HCEC 1CT (cell line): ENCODE data around the gene SLC15A1.

ENCODE experiments used
- DNase-seq: peaks from one replicate; pipeline ENCODE4 v3.0.0-alpha.2; 2017

Gene SLC15A1

DNA sequence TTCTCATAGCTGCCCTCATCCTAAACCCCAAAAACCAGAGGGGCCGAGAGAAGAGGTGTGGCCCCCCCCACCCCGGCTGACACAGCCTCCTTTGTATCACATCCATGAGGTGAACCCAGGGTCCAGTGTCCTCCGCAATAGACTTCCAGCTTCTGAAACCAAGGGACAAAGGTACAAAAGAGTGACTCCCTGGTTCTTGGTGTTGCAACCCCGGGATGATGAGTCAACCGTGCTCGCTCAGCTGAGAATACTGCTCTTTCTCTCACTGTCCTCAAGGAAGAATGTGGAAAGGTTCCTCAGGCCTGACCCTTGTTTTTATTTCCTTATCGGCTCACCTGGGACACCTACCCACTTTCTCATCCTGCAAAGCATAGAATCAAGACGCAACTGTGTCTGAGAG is 5.5 kb downstream of the SLC15A1 start:
- peak; percentile 6 for DNase-seq

DNA sequence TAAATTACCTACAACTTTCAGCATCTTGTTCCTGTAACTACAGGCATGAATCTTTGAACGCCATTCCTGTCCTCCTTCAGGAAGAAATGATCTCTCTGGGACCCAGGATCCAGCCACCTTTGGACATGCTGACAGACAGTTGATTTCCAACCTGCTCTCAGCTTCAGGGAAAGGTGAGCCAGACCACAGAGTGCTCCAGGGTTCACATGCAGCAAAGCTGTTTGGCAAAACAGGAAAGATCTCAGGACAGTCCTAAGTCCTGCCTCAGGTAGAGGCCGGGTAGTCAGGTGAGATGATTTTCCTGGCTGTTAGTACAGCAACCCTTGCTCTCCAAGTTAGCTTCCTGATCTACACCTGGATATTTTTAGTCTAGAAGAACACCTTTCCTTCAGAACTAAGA is 9.1 kb downstream of the SLC15A1 start:
- DNase-seq: no peak

DNA sequence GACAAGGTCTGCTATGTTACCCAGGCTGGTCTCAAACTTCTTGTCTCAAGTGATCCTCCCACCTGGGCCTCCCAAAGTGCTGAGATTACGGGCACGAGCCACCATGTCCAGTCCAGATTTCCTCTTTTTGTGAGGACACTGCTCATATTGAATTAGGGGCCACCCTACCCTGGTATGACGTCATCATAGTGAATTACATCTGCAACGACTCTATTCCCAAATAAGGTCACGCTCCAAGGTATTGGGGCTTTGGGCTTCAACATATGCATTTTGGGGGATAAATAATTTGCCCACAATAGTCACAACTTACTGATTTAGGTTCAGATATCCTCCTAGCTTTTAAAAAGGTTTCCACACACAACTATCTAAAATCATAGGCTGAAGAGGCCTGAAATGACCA is 9.5 kb downstream of the SLC15A1 start:
- DNase-seq: no peak

DNA sequence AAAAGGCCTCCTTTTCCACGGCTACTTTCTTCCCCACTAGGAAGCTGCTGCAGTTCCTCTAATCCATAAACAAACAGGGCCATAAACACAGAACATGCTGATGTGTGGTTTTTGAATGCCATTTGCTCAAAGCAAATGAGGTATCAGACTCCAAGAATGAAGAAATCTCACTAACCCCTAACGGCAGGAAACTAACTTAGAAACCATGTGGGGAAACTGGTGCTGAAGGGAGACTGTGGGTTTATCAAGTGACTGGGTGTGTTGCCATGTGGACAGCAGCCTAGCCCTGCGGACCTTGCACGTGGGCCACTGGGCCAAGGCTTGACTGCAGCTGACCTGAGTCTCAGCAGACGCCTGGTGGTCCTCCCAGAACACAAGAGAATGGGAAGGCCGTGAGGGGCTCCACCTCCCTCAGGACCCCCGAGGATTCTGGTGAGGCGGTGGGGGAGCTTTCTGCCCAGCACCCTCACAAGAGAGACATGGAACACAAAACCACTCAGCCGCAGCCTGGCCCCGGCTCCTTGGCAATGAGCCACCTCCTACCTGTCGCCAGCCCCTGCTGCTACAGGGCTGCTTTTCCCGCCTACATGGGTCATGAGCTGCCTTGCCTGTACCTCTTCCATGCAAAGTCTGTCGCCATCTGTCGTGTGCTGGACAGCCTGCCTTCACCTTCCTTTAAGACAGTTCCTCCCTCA is 10.6 kb downstream of the SLC15A1 start:
- DNase-seq: no peak

DNA sequence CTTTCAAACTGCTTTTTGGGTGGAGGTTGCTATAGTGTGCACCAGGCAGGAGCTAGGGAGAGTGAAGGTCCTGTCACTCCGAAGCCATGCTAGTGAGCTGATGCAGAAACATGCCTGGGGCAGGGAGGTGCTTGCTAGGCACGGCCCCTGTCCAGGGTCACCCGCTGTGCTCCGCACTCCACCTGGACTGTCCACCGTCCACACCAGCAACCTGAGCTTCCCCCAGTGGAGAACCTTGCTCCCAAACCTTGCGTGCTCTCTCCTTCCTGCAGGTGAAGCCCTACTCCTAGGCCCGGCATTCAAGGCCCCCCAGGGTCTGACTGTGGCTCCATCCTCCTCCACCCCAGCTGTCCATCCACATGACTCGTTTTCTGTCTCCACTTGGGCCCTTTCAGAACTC is 12.3 kb downstream of the SLC15A1 start:
- no peak for DNase-seq

DNA sequence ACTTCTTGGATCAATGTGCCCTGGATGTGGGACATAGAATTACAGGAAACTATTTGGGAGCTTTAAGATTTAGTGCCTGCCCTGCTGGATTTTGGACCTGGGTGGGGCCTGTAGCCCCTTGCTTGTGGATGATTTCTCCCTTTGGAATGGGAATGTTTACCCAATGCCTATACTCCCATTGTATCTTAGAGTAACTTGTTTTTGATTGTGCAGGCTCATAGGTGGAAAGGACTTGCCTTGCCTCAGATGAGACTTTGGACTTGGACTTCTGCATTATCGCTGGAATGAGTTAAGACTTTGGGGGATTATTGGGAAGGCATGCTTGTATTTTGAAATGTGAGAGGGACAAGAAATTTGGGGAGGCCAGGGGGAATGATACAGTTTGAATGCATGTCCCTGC is 13.5 kb downstream of the SLC15A1 start:
- no peak for DNase-seq

DNA sequence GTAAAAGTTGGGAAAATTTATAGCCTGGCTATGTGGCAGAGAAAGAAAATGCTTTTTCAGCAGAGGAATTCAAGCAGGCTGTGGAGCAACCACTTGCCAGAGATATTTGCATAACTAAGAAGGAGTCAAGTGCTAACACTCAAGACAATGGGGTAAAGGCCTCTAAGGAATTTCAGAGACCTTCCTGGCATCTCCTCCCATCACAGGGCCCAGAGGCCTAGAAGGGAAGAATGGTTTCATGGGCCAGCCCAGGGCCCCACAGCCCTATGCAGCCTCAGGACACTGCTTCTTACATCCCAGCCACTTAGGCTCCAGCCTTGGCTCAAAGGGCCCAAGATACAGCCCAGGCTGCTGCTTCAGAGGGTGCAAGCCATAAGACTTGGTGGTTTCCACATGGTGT is 14.3 kb downstream of the SLC15A1 start:
- DNase-seq: no peak

DNA sequence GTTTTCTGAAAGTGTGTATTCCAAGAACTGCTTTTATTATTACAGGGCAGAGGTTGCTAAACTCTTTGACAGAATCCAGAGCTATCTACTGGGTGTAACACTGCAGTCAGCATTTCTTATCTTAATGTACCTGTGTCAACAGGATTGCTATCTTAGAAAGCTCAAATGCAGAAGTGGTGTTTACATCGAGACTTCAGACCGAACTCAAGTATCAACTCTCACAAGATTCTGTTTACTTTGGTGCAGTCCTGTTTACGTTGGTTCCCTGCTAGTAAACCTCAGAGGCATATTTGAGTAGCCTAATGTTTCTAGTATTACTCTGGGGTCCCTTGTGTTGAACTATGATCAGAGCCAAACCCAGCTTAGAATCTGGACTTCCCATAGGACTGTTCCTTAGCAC is 20.5 kb downstream of the SLC15A1 start:
- DNase-seq: no peak

DNA sequence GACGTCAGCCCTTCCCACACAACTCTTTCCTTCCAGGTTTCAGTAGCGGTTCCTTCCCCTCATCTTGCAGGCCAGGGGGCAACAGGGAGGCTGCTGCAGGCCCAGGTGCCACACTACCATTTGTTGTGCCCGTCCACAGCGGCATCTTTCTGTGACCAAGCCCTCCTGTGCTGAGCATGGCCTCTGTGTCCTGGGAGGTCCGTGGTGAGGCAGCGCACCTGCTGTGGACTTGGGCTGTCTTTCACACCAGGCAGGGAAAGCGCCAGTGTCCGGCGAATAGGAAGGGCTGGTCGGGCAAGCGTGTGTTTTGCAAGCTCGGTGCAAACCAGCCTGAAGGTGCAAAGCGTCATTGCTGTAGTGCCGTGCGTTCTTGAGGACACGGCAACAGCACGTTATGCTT is 21.4 kb downstream of the SLC15A1 start:
- no peak for DNase-seq

DNA sequence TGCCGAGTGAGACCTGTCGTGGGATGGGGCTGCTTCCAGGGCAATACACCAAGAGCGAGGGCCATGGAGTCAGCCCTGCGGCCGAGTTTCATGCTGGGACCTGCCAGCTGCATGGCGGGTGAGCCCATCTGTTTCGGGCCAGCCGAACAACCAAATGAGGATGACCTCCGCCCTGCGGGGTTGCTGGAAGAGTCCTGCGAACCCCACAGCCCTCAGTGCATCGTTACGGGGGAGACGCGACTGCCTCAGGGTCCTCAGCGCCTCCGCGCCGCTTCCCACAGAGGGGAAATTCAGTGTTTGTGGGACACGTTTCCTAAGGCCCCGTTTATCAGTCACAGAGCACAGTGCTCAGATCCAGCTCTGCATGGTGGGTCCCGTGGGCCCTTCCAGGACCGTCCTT is 22.0 kb downstream of the SLC15A1 start:
- no peak for DNase-seq

DNA sequence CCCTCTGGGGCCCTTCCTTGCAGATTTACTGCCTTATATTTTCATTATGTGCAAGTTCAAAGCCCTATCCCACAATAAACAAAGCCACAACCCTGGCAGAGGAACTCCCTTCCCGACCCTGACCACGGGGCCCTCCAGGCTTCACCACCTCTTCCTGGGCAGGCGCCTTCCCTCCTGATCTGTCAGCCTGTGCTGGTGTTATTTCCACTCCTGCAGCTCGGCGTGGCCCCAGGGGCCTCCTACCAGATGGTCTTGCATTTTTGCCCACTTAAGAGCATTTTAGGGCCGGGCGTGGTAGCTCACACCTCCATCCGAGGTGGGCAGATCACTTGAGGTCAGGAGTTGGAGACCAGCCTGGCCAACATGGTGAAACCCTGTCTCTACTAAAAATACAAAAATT is 22.8 kb downstream of the SLC15A1 start:
- DNase-seq: no peak

DNA sequence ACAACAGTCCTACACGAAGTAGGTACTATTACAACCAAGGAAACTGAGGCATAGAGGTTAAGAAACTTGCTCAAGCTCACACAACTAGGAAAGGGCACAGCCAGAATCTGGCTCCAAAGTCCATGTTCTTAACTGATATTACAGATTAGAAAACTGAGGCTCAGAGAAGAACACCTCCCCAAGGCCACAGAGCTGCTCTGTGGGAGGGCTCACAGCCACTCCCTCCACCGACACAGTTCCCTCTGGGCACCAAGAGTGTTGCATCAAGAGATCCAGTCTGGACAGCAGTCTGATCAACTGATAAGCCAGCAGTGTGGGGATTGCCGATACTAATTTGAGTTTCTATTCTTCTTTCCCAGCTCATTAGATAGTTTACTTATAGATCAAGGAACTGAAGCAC is 29.5 kb downstream of the SLC15A1 start:
- no peak for DNase-seq

DNA sequence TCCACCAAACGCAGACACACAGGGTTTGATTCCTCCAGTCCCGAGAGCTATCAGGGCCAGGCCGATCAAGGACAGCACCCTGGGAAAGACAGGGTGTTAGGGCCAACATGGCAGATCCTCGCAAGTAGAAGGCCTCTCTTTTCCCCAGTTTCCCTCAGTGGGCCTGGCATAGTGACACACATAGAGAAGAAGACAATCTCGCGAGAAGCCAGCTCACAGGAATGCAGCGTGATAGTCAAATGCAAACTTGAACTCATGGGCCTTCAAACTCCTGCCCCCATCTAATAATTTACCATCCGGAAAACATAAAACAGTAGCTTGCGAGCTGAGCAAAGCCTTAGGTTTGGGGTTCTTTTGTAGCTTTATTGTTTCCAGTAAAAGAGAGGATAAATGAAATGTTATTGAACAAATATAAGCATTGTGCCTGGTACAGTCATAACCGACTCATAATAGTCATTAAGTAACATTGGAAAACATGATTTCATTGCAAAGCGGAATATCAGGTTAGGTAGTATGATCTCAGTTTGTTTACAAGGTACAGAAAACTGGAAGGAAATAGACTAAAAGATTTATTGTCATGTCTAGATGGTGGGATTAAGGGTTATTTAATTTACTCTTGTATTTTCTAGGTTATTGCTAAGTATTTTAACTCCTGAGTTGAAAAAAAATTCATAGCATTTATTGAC is 30.5 kb downstream of the SLC15A1 start:
- no peak for DNase-seq

DNA sequence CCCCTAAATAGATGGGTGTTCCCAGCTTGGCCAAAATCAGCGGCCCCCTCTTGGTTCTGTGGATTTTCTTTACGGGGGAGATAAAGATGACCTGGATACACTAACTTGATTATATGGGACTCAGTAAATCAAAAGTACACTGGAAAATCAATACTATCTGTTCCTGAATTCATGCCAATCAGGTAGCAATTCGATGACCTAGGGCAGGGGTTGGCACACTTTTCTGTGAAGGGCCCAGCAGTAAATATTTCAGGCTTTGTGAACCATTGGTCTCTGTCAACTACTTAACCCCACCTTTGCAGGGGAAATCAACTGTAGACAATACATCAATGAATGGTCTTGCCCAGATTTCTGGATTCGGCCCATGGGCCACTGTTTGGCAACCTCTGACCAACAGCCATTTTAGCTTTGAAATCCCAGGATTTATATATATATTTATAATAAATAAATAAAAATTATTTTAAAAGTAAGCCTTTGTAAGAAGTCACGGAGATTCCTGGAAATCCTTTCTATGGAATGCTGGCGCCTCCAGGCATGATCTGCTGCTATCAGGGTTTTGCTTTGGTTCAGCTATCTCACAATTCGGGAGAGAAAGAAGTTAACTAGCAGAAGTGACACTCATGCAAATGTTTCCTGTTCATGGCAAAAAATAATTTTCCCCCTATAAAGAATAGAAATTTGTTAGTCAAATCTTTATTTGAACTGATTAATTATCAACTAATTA is 32.8 kb downstream of the SLC15A1 start:
- no peak for DNase-seq

DNA sequence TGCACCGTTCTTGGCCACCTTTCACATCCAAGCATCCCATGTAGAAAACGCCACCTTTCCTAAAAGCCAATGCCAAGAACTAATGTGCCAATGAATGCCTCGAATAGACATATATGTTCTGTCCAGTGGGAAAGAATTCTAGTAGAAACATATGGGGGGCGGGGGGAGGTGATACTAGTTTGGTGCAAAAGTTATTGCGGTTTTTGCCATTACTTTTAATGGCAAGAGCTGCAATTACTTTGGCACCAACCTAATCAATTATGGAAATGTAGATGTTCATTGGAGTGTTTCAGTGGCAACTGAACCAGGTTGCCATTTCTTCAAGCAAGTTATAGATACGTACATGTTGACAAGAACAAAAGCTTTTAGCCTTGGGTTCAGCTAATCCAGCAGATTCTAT is 34.6 kb downstream of the SLC15A1 start:
- DNase-seq: no peak

DNA sequence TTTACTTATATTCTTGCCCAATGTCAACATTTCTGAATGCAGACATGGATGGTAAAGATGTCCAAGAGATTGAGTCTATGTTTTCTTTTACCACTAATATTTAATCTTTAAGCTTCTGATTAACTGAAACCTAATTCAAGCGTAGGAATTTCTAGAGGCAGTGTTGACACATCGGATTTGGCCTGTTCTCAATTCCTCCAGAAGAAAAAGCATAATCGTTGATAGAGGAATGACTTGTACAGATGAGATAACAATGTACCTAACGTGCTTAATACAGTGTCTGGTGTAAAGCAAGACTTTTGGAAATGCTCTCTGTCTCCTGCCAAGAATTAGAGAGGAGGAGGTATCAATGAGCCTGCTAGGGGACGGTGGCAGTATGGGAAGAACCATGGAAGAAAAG is 35.2 kb downstream of the SLC15A1 start:
- no peak for DNase-seq

DNA sequence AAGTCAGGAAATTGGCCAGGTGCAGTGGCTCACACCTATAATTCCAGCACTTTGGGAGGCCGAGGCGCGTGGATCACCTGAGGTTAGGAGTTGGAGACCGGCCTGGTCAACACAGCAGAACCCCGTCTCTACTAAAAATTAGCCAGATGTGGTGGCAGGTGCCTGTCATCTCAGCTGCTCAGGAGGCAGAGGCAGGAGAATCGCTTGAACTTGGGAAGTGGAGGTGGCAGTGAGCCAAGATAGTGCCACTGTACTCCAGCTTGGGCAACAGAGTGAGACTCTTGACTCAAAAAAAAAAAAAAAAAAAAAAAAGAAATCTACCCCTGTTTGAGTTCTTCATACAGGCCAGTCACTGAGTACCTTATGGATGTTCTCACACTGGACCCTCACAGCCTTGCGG is 42.0 kb downstream of the SLC15A1 start:
- no peak for DNase-seq

DNA sequence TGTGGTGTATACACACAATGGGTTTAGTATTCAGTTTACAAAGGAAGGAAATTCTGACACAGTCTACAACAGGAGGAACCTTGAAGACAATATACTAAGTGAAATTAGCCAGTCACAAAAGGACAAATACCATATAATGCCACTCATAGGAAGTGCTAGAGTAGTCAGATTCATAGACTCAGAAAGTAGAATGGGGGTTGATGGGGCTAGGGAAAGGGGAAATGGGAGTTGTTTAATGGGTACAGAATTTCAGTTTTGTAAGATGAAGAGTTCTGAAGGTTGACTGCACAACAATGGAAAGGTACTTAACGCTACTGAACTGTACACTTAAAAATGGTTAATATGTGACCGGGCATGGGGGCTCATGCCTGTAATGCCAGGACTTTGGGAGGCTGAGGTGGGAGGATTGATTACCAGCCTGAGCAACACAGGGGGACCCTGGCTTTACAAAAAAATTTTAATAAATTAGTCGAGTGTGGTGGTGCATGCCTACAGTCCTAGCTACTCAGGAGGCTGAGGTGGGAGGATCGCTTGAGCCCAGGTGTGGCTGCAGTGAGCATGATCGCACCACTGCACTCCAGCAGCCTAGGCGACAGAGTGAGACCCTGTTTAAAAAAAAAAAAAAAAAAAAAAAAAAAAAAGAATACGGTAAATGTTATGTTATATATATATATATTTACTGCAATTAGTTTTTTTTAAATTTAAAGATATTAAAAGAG is 45.0 kb downstream of the SLC15A1 start:
- no peak for DNase-seq

DNA sequence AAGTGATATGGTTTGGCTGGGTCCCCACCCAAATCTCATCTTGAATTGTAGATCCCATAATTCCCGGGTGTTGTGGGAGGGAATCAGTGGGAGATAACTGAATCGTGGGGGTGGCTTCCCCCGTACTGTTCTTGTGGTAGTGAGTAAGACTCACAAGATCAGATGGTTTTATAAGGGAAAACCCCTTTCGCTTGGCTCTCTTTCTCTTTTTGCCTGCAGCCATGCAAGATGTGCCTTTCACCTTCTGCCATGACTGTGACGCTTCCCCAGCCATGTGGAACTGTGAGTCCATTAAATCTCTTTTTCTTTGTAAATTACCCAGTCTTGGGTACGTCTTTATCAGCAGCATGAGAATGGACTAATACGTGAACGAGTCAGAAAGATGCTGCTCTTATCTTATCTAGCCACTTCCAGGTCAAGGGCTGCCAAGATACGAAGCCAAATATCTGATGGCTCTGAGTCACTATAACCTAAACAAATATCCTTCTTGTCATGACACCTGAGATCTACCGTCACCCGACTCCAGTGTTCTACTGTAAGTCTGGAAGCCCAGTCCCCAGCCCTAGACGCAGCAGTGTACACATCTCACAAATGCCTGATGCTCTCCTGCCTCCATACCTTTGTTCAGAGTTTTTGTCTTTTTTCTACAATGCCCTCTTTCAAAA is 45.9 kb downstream of the SLC15A1 start:
- no peak for DNase-seq

DNA sequence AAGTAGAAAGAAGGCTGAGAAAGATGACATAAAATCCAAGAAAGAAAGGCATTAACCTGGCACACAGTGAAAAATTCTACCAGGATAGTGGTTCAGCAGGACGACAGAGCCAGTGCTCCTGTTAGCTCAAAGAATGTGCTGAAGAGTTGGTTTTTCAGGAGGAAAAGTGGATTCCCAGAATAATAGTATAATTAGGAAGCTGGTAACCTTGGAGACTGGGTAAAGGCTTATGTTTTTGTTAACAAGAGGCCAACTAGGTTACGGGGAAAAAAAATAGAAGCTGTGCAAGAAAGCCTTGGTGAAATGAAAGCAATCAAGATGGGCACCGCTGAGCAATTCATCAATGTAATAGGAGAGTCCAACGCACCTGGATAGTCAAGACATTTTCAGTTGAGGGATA is 54.7 kb downstream of the SLC15A1 start:
- no peak for DNase-seq

DNA sequence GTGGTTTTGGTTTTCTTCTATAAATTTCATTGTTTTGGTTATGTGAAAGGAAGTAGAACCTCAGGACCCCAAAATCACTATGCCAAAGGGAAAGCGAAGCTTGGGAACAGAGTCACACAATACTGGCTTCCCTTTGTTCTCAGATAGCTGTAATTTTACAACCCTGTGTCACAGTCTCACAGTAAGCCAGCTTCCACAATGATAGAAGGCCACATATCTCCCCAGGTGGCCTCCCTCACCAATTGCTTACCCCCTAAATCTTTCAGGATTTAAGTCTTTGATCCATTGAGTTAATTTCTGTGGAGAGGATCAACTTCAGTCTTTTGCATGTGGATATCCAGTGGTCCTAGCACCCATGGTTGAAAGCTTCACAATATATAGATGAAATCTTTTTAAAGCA is 58.7 kb downstream of the SLC15A1 start:
- DNase-seq: no peak

DNA sequence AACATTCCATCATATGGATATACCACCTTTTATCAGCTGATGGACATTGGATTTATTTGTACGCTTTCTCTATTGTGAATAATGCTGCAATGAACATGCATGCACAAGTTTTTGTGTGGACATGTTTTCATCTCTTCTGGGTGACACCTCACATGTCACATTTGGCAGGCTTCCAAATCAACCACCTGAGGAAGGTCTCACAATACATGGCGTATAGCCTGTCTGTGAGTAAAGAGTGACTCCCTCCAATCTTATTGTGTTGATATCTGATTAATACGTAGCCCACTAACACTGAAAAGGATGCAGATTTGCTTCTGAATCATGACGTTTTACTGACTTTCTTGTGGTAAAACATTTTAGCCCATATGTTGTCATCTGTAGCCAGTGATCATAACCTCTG is 61.1 kb downstream of the SLC15A1 start:
- DNase-seq: no peak

DNA sequence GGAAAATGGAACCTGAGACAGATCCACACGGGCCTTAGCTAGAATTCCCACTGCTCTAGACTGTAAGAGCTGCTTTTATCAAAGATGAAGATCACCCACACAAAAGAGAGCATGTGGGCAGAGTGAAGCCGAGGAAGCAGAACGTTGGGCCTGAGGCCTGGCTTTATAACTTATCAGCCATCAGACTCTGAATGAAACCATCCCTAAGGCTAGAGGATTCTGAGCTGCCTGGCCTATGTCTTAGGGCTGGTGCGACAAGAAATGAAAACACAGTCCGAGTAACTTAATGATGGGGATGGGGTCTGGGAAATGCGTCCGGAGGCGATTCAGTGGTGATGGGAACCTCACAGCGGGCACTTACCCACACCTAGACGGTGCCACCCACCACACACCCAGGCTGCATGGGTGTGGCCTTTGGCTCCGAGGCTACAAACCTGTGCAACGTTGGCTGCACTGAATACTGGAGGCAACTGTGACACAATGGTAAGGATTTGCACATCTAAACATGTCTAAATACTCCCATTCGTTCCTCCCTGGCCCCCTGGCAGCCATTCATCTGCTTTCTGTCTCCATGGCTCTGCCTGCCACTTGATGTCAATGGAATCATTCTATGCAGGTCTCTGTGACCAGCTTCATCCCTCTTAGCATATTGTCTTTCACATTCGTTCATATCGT is 62.0 kb downstream of the SLC15A1 start:
- no peak for DNase-seq
